IMR-90 (cell line): ENCODE results near the gene OSTF1.

Source experiments
- CEBPB ChIP-seq: IDR thresholded peaks from 2 replicates; pipeline ENCODE4 v1.6.1; 2012; ENCODE audit warnings: low read depth, low read length, improper control_type of control experiment
- CTCF ChIP-seq: conservative IDR thresholded peaks from 2 replicates; pipeline ENCODE4 v1.5.1; 2012; ENCODE audit warnings: mild to moderate bottlenecking, low read depth, low read length, improper control_type of control experiment
- MAFK ChIP-seq: IDR thresholded peaks from 2 replicates; pipeline ENCODE4 v1.6.1; 2012; ENCODE audit warnings: low read depth, low read length, improper control_type of control experiment
- NFE2L2 ChIP-seq: fragments of 150-350 bp; IDR thresholded peaks from 2 replicates; pipeline ENCODE4 v1.6.1; 2016; ENCODE audit warnings: low read depth, mild to moderate bottlenecking, low read length
- POLR2A ChIP-seq: IDR thresholded peaks from 2 replicates; pipeline ENCODE4 v1.6.1; 2012; ENCODE audit warnings: mild to moderate bottlenecking, low read depth, low read length
- RAD21 ChIP-seq: IDR thresholded peaks from 2 replicates; pipeline ENCODE4 v1.6.1; 2012; ENCODE audit warnings: low read length, improper control_type of control experiment
- RFX5 ChIP-seq: IDR thresholded peaks from 2 replicates; pipeline ENCODE4 v1.8.0; 2012; ENCODE audit warnings: low read depth, mild to moderate bottlenecking, low read length, moderate library complexity
- USF2 ChIP-seq: fragments of 150-350 bp; IDR thresholded peaks from 2 replicates; pipeline ENCODE4 v1.6.1; 2017; ENCODE audit warnings: mild to moderate bottlenecking, antibody characterized with exemption, low read length, low read depth

GRCh38 chr9:75087289-75087823, 958 bp upstream of the OSTF1 start:
- TF ChIP-seq POLR2A = no peak
- no peak for TF ChIP-seq CEBPB
- no peak for TF ChIP-seq CTCF
- TF ChIP-seq RFX5 = no peak
- TF ChIP-seq RAD21 = no peak
- no peak for TF ChIP-seq MAFK
- TF ChIP-seq NFE2L2 = no peak
- TF ChIP-seq USF2 = no peak
